NCI-H2029 (cell line): ENCODE measurements around the gene NSF.
A peak's percentile ranks its signal among the peaks of the same experiment; 100 is the strongest.

Experiments
- DNase-seq: peaks from one replicate; lab custom pipeline; 2025; lab: John Stamatoyannopoulos, UW

NSF gene

DNA sequence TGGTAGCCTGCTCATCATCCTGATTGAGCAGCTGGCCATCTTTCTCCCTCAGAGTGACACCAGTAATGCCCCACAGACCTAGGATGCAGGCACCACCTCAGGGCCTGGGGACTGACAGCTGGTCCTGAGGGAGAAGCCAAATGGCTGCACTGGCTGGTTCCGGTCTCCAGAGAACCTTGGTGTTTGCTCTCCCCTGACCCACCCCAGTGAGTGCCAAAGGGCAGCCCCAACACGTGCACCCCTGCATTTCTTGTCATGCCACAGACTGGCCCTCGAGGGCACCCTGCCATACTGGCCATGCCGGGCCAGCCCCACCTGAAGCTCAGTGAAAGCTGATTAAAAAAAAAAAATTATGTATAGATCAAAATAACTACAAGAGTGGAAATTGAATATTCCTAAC, 127.5 kb downstream of the NSF start:
- no peak for DNase-seq

- DNase-seq = no peak
Measured at GRCh38 chr17:46719891-46720290, 129.4 kb downstream of the NSF start.

DNA sequence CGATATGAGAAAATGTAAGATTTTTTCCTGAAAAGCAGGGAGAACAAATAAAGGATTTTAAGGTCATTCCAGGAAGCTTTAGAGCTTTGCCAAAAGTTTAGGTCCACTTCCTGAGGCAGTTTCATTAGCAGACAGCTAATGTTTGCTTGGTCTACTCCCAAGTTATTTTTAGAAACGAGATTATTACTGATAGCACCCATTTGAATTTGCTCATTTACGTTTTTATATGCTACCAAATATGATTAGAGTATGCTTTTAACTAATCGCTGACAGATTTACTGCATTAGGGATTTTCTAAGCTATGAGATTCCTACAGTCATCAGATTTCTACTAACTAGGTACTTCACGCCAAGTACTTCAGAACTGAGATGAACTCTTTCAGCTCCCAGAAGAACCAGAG, 129.9 kb downstream of the NSF start:
- DNase-seq = no peak

- no peak for DNase-seq
Measured at GRCh38 chr17:46722662-46723285, 132.3 kb downstream of the NSF start.

DNA sequence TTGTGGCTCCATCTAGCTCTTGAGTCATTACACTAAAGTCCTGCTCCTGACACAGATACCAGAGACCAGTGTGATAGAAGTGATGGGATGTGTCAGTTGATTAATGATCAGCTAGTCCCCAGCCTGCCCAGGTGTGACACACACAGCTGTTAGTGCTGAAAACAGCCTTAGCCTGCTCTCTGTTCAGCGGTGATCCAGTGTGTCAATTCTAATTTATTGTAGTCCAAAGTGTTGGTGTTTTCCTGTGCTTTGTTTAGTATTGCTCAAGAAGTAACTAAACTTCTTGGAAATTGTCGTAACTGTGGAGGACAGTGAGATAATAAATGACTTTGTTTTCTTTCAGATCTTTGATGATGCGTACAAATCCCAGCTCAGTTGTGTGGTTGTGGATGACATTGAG, 135.7 kb downstream of the NSF start:
- no peak for DNase-seq

DNA sequence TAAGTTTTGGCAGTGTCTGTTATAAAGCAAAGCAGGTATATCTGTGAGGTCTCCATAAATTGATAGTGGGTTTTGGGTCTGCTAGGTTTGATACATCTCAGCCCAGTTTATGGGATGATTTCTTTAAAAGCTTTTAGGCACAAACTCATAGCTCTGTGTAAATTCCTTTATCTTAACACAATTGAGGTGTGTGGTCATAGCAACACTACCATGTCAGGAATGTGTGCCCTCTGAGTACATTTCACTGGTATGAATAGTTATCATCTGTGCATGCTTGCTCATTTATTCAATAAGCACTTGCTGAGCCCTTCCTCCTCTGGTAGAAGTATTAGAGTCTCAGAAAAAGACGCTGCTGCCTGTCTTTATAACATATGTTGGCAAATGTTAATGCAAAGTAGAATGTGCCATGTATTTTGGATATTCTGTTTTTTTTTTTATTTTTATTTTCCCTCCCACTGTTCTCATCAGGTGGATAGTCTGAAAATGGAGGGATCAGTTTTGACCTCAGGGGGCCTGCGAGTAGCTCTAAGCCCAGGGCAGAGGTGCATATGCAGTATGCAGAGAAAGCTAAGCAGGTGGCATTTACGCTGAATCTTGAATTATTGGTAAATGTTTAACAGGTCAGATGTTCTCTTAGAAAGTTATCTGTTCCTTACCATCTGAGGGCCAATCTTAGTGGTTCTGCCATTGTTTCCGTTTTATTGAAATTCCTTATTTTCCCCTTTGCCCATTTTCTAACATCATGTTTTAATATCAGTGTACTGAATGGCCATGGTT, 137.3 kb downstream of the NSF start:
- no peak for DNase-seq

GRCh38 chr17:46730026-46730425, 139.6 kb downstream of the NSF start:
- DNase-seq = no peak

- no peak for DNase-seq
Measured at GRCh38 chr17:46730679-46731078, 140.2 kb downstream of the NSF start.

GRCh38 chr17:46732160-46732559, 141.7 kb downstream of the NSF start:
- DNase-seq = no peak

DNA sequence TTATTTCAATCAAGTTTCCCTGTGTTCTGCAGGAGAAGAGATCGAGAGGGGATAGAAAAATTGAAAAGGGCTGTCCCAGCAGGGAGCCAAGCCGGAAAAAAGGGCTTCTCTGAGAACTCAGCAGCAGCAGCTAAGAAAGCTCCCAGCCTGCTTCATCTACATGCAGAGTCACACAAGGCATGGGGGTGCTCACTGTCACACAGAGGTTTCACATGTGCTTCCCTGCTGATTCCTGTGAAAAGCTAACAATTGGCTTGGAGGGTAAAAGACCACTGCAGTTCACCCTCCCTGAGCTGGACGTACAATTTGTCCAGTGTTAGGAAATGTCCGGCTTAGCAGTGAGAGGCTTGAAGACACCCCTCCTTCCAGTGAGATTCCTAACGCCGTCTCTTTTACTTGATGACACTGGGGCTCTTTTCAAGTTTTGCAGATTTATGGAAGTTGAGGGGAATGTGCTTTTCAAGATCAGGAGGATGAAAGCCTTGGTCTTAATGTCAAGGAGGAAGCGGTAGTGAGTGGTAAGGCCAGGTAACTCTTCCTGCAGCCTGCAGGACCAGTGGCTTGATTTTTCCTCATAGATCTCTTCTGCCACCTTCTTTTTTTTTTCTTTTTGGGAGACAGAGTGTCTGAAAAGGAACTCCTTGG, 142.4 kb downstream of the NSF start:
- DNase-seq = no peak

DNA sequence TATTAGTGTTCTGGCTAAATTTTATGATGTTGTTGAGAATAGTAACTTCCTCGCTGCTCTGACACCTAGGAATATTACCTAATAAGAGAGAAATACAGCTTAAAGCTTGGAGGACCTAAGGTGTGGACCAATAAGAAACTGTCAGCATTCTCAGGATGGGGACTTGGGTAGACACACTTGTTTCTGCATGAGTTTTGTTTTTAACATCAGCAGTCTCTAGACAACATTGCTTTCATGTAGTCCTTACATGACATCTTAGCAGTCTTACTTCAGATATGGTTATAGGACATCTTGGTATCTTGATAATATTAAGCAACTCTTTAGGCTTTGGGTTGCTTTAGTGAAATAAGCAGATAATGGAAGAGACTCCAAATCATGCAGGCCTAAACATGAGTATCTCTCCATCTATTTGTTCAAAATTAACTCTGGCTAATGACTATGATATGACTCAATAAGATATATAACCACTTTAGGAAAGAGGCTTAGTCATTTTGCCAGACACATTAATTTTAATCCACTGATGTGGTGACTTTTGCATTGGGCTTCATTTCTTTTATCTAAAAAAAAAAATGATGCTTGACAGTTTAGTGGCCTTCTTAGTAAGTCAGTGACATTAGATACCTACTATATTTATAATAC, 143.5 kb downstream of the NSF start:
- DNase-seq = no peak

DNA sequence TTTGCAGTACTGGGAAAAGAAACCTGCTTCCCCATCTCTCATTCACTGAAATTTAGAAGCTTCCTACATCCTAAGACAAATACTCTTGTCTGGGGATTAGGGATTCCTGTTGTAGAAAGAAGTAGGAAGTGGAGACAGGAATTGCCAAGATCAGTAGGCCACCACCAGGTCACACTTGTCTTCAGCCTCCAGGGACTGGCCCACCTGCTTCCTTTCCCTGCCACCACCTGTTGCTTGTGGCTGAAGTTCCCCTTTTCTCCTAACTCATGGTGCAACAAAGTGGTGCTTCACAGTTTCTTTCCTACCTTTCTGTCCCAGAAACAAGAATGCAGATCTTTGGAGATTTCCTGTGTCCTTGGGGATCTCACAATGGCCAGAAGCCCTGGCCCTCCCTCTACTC, 145.6 kb downstream of the NSF start:
- no peak for DNase-seq

DNA sequence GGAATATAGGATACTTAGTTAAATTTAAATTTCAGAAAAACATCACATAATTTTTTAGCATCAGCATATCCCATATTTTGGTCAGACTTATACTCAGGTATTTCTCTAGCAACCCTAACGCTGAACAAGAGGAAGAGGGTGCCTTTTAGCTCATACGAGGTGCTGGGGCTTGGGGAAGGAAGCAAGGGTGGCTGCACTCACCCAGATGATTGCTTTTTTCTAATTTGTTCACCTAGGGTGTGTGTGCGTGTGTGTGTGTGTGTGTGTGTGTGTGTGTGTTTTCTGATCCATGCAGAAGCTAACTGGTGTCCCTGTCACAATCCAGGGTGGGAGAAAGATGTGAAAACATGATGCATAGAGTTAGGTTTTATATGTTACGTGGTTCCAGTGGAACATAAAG, 146.9 kb downstream of the NSF start:
- no peak for DNase-seq

- DNase-seq = no peak
Measured at GRCh38 chr17:46738544-46738943, 148.1 kb downstream of the NSF start.

DNA sequence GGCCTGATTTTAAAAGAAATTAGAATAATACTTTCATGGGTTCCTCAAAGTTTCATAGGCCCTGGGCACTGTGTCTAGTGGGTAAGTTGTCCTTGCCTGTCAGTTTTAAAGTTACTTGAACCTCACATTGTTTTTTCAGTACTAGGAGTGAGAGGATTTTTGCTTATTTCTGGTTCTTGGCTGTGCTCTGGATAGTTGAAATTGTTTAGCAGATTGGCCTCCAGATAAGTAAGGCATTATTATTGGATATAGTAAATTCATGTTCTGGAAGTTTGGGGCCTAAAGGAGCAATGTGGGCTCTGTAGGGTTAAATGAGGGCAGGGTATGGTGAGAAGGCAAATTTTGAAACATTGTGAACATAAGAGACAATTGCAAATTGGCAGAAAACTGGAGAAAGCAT, 149.5 kb downstream of the NSF start:
- no peak for DNase-seq

DNA sequence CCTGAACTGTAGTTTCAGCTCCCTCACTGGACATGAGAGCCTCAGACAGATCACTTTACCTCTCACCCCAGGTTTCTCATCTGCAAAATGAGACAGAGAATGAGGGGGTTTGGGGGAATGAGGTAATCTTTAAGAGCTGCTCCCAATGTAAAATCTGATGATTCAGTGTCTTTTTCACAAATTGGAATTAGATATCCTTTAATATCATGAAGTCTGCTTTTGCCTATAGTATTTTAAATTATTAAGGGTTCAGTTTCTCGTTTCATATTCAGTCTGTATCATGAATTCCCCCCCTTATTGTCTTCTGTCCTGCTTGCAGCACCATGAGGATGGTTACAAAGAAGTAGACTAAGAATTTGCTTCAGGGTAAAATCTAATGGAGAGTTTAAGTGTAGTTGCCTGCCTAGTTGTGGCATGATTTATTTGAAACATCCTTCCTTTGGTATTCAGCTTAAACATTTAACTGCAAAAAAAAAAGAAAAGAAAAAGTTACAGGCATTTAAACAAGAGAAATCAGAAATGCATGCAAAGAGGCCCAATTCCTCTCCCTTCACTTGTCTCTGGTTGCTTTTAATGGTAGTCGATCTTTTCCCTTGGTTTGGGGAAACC, 150.8 kb downstream of the NSF start:
- no peak for DNase-seq

DNA sequence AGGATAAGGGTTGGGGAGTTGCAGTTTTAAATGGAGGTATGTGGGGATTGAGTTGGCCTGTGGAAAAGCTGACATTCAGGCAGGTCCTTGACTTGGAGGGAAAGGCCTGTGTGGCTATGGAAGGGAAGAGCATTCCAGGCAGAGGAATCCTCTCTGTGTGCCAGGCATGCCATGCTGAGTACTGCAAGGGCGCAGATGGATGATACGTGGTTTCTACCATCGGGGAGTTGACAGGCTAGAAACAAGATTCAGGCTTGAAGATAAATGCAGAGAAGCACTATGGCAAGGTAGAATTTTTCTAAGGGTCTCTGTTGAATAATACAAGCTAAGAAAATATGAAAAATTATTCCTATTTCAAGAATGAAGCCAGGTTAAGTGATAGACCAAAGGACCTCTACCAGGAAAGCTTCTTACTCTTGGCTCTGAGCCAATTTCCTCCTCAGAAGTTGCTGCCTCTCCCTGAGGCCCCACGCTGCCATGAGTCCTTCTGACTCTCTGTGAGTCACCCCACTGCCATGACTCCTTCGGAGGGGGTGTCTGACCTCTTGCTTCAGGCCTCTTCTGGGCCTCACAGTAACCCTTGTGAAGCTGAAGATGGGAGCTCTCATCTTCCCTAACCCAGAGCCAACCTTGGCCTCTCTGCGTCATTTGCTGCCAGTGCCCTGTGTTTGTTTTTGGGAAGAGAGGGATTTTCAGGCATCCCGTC, 152.2 kb downstream of the NSF start:
- peak; percentile 0 for DNase-seq

GRCh38 chr17:46744441-46744840, 154.0 kb downstream of the NSF start:
- no peak for DNase-seq

- DNase-seq = no peak
Measured at GRCh38 chr17:46745376-46745775, 154.9 kb downstream of the NSF start.

- no peak for DNase-seq
Measured at GRCh38 chr17:46751425-46751824, 161.0 kb downstream of the NSF start.

DNA sequence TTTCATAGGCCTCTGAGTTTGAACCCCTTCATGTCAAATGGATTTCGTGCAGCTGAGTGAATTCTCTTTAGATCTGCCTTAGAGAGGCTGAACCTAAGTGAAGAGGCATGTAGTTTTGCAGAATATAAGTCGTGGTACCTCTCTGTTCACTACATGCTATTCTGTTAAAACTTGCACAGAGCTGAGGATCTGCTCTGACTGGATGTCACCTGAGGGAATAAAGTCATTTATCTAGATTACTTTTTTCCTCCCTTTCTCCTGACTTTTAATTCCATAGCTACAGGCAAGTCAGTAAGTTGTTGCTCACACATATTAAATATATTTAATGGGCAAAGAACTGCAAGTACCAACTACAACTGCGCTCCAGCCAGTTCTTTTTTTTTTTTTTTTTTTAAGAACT, 163.3 kb downstream of the NSF start:
- no peak for DNase-seq
